HG03469 (cell line): ENCODE data around the gene RIN3.
A peak's percentile ranks its signal among the peaks of the same experiment; 100 is the strongest.

Experiments used
- ATAC-seq: cut with Tn5 transposase; IDR thresholded peaks from one replicate; pipeline ENCODE4 v1.9.1; 2021; ENCODE audit warnings: mild to moderate bottlenecking, moderate library complexity, moderate number of reproducible peaks; ENCODE audit not compliant: unreplicated experiment

The RIN3 gene

DNA sequence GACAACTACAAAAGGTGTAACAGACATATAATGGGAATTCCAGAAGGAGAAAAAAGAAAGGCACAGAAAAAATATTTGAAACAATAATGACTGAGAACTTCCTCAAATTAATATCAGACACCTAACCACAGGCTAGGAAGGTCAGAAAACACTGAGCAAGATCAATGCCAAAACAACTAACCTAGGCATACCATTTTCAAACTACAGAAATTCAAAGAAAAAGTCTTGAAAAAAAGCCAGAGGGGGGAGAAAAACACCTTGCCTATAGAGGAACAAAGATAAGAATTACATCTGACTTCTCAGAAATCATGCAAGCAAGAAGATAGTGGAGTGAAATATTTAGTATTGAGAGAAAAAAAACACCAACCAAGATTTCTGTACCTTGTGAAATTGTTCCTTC lies 77.8 kb downstream of the RIN3 start:
- ATAC-seq: no peak

DNA sequence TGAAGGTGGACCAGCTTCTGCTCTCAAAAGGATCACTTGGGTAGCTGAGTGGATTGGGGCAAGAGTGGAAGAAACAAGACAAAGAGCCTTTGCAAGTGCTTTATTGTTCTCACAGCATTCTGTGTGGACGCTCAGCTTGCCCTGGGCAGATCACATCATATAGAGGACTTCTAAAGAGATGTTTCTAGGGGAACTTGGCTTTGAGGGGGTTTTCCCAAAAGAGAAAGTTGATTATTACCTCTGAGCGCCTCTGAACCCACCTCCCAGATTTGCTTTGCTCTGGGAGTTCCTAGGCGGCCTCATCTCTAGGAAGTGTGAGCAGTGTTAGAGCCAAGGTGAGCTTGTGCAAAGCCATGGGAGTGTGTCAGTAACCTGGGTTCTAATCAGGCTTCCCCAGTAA lies 81.7 kb downstream of the RIN3 start:
- ATAC-seq: no peak

DNA sequence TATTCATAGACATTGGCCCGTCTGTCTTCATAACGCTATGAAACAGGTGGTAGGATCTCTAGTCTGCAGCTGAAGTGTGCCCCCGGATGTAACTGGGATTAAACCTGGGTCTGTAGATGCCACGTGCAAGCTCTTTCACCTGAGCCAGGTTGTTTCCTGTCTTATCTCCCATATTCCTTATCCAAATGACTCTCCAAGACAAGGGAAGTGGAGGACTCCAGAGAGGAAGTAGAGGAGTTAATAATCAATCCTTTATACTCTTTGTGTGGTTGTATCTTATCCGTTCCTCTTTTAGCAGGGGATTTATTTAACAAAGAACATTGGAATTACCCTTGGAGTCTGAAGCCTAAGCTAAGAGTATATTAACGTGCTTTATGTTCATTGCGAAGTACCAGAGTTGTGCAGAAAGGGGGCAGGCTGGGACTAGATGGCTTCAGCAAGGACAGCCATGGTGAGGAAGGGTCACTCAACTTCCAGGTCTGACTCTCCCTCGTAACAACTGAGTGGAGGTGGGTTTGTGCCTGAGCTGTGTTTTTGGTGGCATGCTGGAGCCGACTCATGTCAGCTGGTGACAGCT lies 82.8 kb downstream of the RIN3 start:
- no peak for ATAC-seq

DNA sequence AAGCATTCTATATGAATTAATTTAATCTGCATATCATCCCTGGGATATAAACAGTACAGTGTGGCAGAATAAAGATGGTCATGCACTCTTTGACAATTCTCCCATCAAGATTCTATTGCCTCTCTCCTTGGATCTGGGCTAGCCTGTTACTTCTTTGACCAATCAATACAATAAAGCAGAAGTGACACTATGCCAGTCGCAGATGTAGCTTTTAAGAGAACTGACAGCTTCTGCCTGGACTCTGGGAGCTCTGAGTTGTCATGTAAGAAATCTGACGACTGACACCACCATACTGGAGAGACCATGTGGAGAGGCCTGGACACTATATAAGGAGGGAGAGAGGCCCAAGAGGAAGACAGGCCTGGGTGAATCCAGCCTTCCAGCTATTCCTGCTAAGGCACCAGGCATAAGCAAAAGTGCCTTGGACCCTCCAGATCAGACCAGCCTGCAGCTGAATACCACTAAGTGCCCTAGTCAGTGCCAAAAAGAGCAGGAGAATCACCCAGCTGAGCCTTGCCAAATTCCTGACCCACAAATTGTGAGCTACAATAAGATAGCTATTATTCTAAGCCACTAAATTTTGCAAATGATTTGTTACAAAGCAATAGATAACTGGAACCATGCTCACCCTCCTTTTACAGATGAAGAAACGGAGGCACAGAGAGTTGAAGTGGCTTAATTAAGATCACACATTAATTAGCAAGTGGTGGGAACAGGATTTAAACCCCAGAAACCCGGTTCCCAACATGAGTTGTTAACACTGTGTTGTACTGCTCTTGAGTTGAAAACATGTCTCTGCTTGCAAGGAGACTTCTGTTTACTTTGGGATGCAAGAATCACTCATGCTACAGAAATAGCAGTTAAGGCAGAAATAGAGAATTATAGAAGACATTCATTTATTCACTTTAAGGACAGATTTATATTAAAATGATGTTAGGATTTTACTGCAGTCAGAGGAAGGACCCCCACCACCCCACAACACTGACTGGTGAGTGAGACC lies 84.6 kb downstream of the RIN3 start:
- no peak for ATAC-seq

DNA sequence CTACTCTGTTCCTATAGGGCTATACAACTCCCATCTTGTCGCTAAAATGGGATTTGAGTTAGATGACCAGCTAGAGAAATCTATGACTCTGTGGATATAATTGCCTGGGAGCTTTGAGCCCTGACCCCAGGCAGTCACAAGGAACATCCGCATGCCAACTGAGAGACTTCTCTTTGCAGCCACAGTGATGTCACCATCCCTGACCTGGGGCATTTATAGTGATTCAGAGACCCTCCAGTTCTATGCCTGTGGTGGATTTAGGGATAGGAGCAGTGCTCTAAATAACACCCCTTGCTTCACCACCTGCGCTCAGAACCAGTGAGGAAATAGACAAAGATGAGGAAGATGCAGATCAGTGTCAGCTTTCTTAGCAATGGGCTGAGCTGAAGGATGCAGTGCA lies 86.2 kb downstream of the RIN3 start:
- no peak for ATAC-seq

DNA sequence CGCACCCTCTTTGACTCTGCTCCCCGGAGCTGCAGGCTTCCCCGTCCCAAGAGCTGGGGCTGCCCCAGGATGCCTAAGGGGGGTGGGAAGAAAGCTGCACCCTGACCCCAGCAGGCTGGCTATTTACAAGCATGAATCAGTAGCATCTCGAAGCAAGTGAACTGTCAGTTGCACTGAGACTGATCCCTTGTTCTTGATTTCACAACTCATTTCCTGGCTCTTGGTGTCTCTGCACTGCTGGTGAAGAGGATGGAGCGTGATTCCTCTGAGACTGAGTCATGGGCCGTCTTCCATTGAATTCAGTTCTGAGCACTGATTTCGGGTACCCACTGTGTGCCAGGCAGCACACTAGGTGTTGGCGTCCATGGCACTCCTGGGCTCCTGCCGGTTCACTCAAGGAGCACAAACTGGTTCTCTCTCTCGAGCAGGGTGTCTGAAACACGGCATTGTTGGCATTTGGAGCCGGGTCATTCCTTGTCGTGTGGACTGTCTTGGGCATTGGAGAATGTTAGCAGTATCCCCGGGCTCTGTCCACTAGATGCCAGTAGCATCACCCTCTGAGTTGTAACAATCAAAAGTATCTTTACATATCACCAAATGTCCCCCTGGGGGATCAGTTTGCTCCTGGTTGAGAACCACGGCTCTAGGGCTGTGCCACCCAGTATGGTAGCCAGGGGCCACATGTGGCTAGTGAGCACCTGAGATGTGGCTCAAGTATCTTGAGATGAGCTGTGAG lies 86.9 kb downstream of the RIN3 start:
- ATAC-seq: no peak

DNA sequence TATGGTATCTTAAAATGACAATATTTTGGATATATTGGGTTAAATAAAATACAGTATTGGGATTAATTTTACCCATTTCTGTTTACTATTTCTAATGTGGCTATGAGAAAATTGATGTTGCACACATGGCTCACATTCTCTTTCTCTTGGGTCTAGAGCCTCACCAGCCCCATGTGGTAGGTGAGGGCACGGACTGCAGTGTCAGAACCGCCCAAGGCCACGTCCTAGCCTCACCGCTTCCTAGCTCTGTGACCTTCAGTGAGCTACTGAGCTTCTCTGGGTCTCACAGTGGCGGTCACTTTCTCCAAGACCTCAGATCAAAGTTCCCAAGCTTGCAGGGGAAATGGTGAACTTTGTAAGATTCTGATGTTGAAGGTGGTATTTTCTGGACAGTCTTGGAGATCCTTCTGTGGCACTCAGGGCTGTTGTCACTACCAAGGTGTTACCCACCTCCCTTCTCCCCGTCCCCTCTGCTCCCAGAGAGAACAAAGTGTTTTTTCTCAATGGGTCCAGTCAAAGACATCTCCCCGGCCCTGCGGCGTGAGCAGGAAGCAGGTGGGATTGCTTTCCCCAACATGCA lies 87.6 kb downstream of the RIN3 start:
- no peak for ATAC-seq

DNA sequence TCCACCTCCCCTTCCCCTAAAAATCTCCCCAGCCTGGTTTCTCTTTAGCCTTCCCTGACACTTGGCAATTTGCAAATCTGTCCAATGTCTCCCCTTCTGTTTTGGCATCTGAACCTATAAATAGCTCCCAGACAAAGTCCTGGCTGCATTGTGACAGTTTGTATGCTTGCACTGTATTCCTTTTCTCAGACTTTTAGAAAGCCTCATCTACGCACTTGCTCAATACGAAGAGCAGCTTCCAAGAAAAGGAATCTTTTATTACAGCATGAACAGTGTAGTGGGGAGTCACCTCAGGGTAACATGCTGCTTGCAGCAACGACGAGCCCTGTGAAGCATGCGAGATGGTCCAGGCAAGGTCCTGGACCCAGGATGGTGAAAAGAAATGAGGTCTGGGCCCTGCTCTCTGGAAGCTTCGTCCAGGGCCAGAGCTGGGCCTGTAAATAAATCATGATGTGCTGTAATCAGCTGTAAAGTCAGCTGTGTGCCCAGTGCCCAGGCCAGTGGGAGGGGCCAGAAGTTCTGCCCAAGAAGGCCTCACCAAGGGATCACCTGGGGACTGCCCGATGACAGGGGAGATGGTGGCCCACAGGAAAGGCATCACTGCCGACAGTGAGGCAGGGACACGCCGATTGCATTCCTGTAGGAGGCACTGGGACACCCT lies 88.3 kb downstream of the RIN3 start:
- ATAC-seq: no peak

DNA sequence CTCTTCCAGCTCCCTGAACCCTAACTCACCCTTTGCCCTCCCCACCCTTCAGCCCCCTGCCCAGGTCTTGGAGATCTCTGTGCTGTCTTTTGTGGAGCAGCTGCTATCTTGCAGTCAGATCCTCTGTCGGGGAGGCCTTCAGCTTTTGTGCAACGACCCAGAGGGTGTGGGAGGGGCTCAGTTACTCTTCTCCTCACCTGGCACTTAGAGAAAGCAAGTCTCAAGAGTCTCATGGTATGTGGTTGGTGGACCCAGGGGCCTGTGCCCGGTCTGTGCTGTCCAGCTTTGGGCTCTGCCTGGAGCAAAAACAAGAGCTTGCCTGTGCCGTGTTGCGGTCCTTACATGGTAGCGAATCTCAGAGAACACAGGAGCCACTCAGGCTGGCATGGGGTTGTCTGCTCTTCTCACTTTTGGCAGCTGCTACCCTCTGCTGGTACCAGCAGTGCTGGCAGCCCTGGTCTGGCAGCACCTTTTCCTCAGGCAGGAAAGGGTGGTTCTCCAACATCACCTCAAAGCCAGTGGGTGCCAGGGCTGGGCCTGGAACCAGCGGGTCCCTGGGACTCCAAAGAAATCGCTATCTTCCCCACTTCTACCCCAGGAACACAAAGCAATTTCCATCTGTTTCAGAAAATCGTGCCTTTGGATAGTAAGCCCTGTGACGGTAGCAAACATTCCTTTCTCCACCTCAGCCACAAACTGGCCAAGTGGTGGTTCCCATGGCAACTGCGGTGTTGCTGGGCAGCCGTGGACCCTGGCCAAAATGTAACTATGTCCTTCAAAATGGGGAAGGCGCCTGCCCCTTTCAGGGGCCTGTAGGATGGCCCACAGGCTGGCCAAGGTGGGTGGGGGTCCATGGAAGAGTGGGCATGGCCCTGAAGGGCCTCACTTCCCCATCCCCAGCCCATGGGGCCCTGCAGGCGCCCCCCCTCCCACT lies 90.0 kb downstream of the RIN3 start:
- ATAC-seq: no peak

DNA sequence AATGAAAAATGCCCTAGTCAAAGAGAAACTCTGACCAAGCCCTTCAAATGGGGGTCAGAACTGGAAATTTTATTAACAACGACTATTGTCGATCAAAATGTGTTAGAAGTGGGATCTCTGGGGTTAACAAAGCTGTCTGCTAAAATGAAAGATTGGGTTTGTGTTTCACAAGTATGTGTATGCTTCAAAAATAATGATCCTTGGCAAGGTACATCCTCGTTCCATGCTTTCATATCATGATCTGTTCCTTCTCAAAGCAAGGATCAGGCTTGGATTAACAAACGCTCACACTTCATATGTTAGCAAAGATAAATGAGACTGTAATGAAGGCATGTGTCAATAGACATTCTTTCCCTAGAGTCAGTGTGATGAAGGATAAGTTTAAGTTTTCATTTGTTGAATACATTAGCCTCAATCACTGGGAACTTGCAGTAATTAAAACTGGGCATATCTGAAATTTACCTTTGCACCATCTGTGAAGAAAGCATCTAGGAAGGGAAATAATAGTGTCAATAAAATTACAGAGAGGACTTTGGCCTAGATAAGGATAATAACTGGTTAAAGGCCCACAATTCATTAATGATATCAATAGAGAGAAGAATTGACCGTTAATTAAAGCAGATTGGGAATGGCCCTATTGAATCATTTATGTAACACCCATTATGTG lies 91.8 kb downstream of the RIN3 start:
- ATAC-seq: no peak

DNA sequence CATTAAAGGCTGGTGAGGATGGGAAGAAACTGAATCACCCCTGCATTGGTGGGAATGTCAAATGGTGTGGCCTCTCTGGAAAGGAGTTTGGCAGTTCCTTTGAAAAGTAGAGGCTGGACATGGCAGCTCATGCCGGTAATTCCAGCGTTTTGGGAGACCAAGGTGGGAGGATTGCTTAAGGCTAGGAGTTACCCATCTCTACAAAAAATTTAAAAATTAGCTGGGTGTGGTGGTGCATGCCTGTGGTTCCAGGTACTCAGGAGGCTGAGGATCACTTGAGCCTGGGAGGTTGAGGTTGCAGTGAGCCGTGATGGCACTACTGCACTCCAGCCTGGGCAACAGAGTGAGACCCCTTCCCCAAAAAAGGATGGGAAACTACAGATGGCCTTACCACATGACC lies 93.7 kb downstream of the RIN3 start:
- no peak for ATAC-seq

DNA sequence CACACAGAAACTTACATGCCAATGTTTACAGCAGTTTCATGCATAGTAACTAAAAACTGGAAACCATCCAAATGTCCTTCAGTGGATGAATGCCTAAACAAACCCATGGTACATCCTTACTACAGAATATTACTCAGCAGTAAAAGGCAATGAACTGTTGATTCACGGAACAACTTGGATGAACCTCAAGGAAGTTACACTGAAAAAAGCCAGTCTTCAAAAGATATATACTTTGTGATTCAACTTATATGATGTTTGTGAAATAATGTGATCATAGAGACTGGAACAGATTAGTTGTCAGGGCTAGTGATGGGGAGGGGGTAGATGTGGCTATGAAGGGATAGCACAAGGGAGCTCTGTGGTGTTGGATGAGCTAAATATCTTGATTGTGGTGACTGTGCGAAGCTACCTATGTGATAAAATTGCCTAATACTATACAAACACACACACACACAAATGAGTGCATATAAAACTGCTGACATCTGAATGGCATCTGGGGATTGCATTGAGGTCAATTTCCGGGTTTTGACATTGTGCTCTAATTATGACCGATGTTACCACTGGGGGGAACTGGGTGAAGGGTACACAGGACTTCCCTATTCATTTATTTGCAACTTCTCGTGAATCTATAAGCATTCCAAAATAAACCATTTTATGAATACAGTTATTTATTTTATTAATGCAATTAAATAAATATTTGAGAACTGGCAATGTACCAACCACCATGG lies 94.3 kb downstream of the RIN3 start:
- no peak for ATAC-seq

DNA sequence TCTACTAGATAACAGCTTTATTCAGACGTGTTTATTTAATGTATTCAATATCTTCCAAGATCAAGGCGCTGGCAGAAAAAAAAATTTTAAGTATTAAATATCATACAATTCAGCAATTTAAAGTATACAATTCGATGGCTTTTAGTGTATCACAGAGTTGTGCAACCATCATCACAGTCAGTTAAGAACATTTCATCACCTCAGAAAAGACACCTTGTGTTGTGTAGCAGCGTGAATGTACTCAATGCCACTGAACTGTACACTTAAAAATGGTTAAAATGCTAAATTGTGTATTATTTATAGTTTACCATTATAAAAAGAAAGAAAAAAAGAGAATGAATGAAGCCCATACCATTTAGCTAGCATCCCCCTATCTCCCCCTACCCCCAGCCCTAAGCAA lies 96.4 kb downstream of the RIN3 start:
- no peak for ATAC-seq

DNA sequence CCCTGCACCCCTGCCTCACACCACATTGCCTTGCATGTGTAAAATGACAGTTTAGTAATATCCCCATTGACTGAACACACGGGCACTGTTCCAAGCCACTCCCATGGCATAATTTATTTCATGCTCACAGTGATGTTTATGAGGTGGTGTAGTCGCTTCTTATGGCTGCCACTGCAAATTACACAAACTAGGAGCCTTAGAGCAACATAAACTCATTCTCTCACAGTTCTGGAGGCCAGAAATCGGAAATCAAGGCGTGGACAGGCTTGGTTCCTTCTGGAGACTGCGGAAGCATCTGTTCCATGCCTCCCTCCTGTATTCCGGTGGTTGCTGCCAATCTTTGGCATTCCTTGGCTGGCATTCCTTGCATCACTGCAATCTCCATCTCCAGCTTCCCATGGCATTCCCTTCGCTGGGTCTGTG lies 97.3 kb downstream of the RIN3 start:
- ATAC-seq: no peak

DNA sequence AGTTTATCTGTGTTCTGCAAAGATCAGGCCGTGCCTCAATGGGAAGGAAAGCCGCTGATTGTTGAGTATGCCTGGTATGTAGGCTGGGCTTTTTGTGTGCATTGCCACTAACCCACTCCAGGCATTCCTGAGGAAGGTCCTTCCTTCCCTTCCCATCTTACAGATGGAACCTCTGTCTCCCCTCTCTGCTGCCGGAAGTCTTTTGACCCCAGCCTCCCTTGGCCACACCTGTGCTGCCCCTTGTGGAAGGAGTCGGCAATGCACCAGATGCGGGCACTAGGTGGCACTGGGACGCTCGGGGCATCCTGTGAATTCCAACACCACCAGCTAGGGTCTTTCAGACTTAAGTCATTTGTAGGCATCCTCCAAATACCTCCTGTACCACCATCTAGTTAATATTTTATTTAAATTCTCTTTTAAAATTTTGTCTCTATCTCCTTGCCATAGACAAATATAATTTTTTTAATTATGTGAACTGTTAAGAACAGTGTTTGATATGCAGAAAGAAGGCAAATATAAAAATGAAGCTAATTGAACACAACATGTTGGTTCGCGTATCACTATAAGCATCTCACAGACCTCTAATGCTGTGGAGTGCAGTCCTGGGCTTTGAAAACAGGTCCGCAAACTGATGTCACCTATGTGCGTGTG lies 99.6 kb downstream of the RIN3 start:
- no peak for ATAC-seq

DNA sequence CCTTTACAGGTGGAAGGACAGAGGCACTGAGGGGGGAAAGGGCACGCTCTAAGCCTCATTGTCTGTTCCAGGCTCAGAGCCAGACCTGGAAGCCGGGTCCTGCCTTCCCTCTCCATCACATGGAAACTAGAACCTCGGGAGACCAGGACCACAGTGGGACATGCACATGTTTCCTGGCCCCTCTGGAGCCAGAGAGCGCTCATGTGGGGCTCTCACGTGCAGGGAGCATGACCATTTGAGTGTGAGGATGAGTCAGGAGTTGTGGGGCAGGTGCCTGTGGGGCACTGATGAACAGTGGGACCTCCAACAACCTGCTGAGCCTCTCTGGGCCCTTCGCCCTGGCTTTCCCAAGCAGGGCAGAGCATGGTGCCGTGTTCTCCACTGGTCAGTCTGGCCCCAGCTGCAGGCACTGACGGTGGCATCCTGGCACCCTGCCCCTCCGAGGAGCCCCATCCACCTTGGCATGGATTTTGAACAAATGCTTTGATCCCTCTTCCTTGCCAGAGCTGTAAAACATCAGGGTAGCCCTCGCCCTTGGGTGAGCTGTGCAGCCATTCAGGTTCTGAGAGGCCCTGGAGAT lies 100.2 kb downstream of the RIN3 start:
- ATAC-seq: no peak

DNA sequence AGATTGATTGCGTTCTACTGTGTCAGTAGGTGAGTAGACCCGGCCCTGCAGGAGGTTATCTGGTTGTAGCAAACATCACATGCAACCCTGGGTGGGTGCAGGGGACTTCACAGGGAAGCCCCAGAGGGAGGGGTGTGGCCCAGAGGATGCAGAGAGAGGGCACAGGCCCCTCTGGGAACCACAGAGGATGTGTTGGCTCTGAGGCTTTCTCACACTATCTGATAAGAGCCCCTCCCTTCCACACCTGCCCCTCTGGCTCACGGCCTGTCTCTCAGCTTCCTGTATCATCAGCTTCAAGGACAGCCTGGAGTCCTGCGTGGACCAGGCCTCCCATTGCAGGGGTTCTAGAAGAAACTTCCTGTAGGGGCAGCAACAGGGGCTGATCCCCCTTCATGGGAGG lies 101.9 kb downstream of the RIN3 start:
- ATAC-seq: peak; percentile 78

DNA sequence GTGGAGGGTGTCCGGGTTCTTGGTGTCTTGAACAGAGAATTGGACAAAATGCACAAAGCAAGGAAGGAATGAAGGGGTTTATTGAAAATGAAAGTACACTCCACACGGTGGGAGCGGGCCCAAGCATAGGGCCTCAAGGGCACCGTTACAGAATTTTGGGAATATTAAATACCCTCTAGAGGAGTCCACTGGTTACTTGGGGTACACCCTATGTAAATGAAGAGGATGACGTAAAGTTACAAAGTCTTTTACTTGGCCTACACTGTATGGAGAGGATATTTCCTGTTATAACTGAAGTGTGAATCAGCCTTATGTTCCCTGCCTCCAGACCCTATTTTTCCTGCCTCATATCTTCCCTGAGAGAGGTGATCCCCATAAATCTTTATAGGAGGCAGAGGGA lies 102.6 kb downstream of the RIN3 start:
- no peak for ATAC-seq
